HL-60 (cell line): ENCODE data around the gene TERT.

Source experiments
- DNase-seq, 2 experiments: peaks; one replicate each; pipeline ENCODE4 v3.0.0-alpha.2; 2010 to 2020; ENCODE audit warnings: low read depth in 1 of 2, low spot score in 1 of 2
- H3K27ac ChIP-seq: fragments of 250-450 bp; sonication (Bioruptor Pico); replicated peaks from 2 replicates; pipeline ENCODE4 v1.5.1; 2020; ENCODE audit warnings: mild to moderate bottlenecking, moderate library complexity
- H3K27me3 ChIP-seq: fragments of 250-450 bp; sonication (Bioruptor Pico); 2 replicates; pipeline ENCODE4 v1.5.1; 2021; ENCODE audit warnings: mild to moderate bottlenecking, moderate library complexity; ENCODE audit not compliant: insufficient read depth, poor library complexity, severe bottlenecking
- H3K4me3 ChIP-seq: replicated peaks from 2 replicates; pipeline ENCODE4 v1.5.1; 2011; ENCODE audit warnings: mild to moderate bottlenecking, control low read depth, low read length; ENCODE audit not compliant: insufficient read depth
- GABPA ChIP-seq: IDR thresholded peaks from 2 replicates; pipeline ENCODE4 v1.6.1; 2012; ENCODE audit warnings: low read depth
- POLR2AphosphoS5 ChIP-seq: IDR thresholded peaks from 2 replicates; pipeline ENCODE4 v1.6.1; 2012; ENCODE audit warnings: low read depth
- SPI1 ChIP-seq: IDR thresholded peaks from 2 replicates; pipeline ENCODE4 v1.6.1; 2012; ENCODE audit warnings: low read depth, mild to moderate bottlenecking, borderline replicate concordance
- TF ChIP-seq, protein P1 (sequence below): IDR thresholded peaks from one replicate; pipeline ENCODE4 v1.5.1; 2011; ENCODE audit warnings: low read length, control low read depth, inconsistent platforms; ENCODE audit not compliant: insufficient read depth
- TF ChIP-seq, protein P2 (sequence below): IDR thresholded peaks from 2 replicates; pipeline ENCODE4 v1.6.1; 2012; ENCODE audit warnings: low read depth; ENCODE audit not compliant: insufficient replicate concordance

The TERT gene

DNA sequence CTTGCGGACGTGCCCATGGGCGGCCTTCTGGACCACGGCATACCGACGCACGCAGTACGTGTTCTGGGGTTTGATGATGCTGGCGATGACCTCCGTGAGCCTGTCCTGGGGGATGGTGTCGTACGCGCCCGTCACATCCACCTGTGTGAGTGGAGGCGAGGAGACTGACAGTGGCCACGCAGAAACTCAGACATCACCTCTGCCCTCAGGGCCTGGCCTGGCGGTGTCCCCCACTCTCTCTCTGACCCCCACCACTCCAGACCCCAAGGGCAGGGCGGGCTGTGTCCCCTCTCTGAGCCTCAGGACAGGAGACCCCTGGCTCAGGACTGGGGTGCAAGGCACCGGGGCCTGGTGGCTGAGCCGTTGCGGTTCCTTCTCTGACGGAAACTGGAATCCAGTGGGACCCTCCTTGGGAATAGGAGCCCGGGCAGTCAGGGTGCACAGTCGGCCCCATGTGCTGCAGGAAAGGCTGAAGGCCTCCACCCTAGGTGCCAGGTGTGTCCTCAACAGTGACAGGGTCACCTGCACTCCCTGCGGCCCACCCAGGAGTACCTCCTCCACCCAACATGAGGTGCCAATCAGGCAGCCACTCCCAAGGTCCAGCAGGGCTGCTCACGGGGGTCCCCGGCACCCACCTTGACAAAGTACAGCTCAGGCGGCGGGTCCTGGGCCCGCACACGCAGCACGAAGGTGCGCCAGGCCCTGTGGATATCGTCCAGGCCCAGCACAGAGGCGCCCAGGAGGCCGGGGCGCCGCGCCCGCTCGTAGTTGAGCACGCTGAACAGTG lies 16.0 kb downstream of the TERT start:
- no peak for DNase-seq
- H3K27me3 ChIP-seq, result no peaks in the 10 kb centered on the region
- H3K4me3 ChIP-seq, result no peak overlapping the region
- TF ChIP-seq, protein P1, sequence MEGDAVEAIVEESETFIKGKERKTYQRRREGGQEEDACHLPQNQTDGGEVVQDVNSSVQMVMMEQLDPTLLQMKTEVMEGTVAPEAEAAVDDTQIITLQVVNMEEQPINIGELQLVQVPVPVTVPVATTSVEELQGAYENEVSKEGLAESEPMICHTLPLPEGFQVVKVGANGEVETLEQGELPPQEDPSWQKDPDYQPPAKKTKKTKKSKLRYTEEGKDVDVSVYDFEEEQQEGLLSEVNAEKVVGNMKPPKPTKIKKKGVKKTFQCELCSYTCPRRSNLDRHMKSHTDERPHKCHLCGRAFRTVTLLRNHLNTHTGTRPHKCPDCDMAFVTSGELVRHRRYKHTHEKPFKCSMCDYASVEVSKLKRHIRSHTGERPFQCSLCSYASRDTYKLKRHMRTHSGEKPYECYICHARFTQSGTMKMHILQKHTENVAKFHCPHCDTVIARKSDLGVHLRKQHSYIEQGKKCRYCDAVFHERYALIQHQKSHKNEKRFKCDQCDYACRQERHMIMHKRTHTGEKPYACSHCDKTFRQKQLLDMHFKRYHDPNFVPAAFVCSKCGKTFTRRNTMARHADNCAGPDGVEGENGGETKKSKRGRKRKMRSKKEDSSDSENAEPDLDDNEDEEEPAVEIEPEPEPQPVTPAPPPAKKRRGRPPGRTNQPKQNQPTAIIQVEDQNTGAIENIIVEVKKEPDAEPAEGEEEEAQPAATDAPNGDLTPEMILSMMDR, result no peak
- no peak for TF ChIP-seq GABPA
- TF ChIP-seq POLR2AphosphoS5, result no peak
- TF ChIP-seq, protein P2, sequence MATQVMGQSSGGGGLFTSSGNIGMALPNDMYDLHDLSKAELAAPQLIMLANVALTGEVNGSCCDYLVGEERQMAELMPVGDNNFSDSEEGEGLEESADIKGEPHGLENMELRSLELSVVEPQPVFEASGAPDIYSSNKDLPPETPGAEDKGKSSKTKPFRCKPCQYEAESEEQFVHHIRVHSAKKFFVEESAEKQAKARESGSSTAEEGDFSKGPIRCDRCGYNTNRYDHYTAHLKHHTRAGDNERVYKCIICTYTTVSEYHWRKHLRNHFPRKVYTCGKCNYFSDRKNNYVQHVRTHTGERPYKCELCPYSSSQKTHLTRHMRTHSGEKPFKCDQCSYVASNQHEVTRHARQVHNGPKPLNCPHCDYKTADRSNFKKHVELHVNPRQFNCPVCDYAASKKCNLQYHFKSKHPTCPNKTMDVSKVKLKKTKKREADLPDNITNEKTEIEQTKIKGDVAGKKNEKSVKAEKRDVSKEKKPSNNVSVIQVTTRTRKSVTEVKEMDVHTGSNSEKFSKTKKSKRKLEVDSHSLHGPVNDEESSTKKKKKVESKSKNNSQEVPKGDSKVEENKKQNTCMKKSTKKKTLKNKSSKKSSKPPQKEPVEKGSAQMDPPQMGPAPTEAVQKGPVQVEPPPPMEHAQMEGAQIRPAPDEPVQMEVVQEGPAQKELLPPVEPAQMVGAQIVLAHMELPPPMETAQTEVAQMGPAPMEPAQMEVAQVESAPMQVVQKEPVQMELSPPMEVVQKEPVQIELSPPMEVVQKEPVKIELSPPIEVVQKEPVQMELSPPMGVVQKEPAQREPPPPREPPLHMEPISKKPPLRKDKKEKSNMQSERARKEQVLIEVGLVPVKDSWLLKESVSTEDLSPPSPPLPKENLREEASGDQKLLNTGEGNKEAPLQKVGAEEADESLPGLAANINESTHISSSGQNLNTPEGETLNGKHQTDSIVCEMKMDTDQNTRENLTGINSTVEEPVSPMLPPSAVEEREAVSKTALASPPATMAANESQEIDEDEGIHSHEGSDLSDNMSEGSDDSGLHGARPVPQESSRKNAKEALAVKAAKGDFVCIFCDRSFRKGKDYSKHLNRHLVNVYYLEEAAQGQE, result no peak
- no peak for TF ChIP-seq SPI1
- H3K27ac ChIP-seq, result no peak overlapping the region

DNA sequence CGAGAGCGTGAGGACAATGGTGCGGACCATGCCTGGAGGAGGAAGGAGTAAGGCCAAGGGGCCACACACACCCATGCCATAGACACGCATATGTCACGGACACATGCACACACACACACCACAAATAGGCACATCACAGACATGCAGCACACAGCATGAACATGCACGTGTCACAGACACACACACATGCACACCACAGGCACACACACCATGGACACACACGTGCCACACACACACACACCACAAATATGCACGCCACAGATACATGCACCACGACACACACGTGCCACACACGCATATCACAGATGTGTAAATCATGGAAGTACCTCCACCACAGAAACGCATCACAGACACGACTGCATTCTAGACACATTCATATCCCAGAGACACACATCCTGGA lies 16.7 kb downstream of the TERT start:
- no peak for DNase-seq
- Histone ChIP-seq H3K27ac (no peak overlapping the region), H3K27me3 (no peaks in the 10 kb centered on the region), H3K4me3 (no peak overlapping the region)
- TF ChIP-seq SPI1, result no peak
- TF ChIP-seq, protein P2, result no peak
- TF ChIP-seq, protein P1, result no peak
- TF ChIP-seq POLR2AphosphoS5, result no peak
- no peak for TF ChIP-seq GABPA

DNA sequence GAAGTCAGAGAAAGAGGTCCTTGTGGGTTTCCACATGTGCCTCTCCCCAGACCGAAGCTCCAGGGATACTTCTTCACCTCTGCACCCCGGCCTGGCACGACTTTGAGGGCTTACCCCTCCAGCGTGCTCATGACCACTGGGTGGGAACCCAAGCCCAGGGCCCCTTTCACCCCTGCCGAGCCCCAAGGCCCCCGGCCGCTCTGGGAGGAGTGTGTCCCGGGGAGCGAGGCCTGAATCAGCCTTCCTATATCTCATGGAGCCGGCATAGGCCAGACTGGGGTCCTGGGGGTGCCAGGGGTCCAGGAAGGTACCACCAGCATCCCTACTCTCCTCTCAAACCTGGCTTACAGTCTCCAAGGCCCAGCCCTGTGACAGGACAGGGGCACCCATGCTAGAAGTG lies 17.1 kb downstream of the TERT start:
- TF ChIP-seq GABPA, result no peak
- no peak for TF ChIP-seq SPI1
- TF ChIP-seq, protein P1, result no peak
- TF ChIP-seq, protein P2, result no peak
- no peak for TF ChIP-seq POLR2AphosphoS5
- no peak overlapping the region for H3K27ac ChIP-seq
- DNase-seq, result no peak
- no peaks in the 10 kb centered on the region for H3K27me3 ChIP-seq
- H3K4me3 ChIP-seq, result no peak overlapping the region
